ENCODE data around the gene WDTC1. TPM values are rescaled to one million over a fixed set of nuclear protein-coding genes. Genes with fewer than 3 reads are reported as not detected.
"Not testable (repeated sequence)": the region's sequence is repeated elsewhere in the genome, so short reads cannot be mapped to it uniquely, and the experiment has no call there.

Gene WDTC1
- total RNA-seq, 6 experiments from 2014 or later, result 17.6 to 22.7 (median 19.8) TPM

- WGBS (ENCODE audit: insufficient coverage, low coverage, low lambda C conversion rate, missing lambda C conversion rate), result 90% methylated on average over 3 of the region's 3 CpGs
- intact Hi-C loops (cut with DNase I), result no loop called here
- no peaks in the 10 kb centered on the region for H3K27me3 ChIP-seq
- no peak overlapping the region for H3K27ac ChIP-seq
- H3K36me3 ChIP-seq, result no peaks in the 10 kb centered on the region
- ATAC-seq (no peak), DNase-seq (no peak)
- no peak overlapping the region for H3K4me3 ChIP-seq
- H3K9me3 ChIP-seq, result no peaks in the 10 kb centered on the region
- TF ChIP-seq CTCF (IDR thresholded peaks at IDR 0.05) (no peak), POLR2A (IDR thresholded peaks at IDR 0.05) (no peak)
- no peaks in the 10 kb centered on the region for H3K4me1 ChIP-seq
Measured at GRCh38 chr1:27218736-27219135, 15.7 kb upstream of the WDTC1 start.

- DNase-seq (no peak), ATAC-seq (no peak)
- Histone ChIP-seq H3K9me3 (no peaks in the 10 kb centered on the region), H3K36me3 (no peaks in the 10 kb centered on the region), H3K4me1 (no peaks in the 10 kb centered on the region), H3K27ac (no peak overlapping the region), H3K4me3 (no peak overlapping the region), H3K27me3 (no peaks in the 10 kb centered on the region)
- intact Hi-C loops (cut with DNase I), result no loop called here
- TF ChIP-seq POLR2A (IDR thresholded peaks at IDR 0.05) (no peak), CTCF (IDR thresholded peaks at IDR 0.05) (no peak)
- WGBS (ENCODE audit: insufficient coverage, low coverage, low lambda C conversion rate, missing lambda C conversion rate), result 48% methylated on average over 2 of the region's 2 CpGs
Measured at GRCh38 chr1:27220096-27220495, 14.3 kb upstream of the WDTC1 start.

- H3K4me3 ChIP-seq; H3K36me3 ChIP-seq; H3K9me3 ChIP-seq; H3K27ac ChIP-seq; DNase-seq; ATAC-seq; H3K4me1 ChIP-seq; H3K27me3 ChIP-seq; intact Hi-C loops (cut with DNase I): not testable (repeated sequence)
- WGBS (ENCODE audit: insufficient coverage, low coverage, low lambda C conversion rate, missing lambda C conversion rate), result 49% methylated on average over 2 of the region's 5 CpGs
Measured at GRCh38 chr1:27220702-27221497, 13.5 kb upstream of the WDTC1 start.

- H3K27me3 ChIP-seq, result no peaks in the 10 kb centered on the region
- H3K36me3 ChIP-seq, result no peaks in the 10 kb centered on the region
- intact Hi-C loops (cut with DNase I), result no loop called here
- no peaks in the 10 kb centered on the region for H3K9me3 ChIP-seq
- no peak for TF ChIP-seq POLR2A (IDR thresholded peaks at IDR 0.05)
- TF ChIP-seq CTCF (IDR thresholded peaks at IDR 0.05), result no peak
- H3K4me1 ChIP-seq, result no peaks in the 10 kb centered on the region
- no peak overlapping the region for H3K27ac ChIP-seq
- no peak overlapping the region for H3K4me3 ChIP-seq
- no peak for ATAC-seq
- WGBS (ENCODE audit: insufficient coverage, low coverage, low lambda C conversion rate, missing lambda C conversion rate), result 72% methylated on average over 3 of the region's 3 CpGs
- no peak for DNase-seq
Measured at GRCh38 chr1:27225621-27226020, 8.8 kb upstream of the WDTC1 start.

- Histone ChIP-seq H3K27me3 (no peaks in the 10 kb centered on the region), H3K4me1 (no peaks in the 10 kb centered on the region), H3K4me3 (no peak overlapping the region), H3K9me3 (no peaks in the 10 kb centered on the region), H3K27ac (no peak overlapping the region), H3K36me3 (no peaks in the 10 kb centered on the region)
- ATAC-seq (no peak), DNase-seq (no peak)
- no peak for TF ChIP-seq CTCF (IDR thresholded peaks at IDR 0.05)
- TF ChIP-seq POLR2A (IDR thresholded peaks at IDR 0.05), result no peak
- 93% methylated on average over 2 of the region's 3 CpGs for WGBS (ENCODE audit: insufficient coverage, low coverage, low lambda C conversion rate, missing lambda C conversion rate)
- intact Hi-C loops (cut with DNase I), result no loop called here
Measured at GRCh38 chr1:27227765-27228164, 6.7 kb upstream of the WDTC1 start.

Data from right lobe of liver (tissue), 6 donors.